Measurements from ENCODE around the gene DKKL1.
"Not testable (repeated sequence)": the region's sequence is repeated elsewhere in the genome, so short reads cannot be mapped to it uniquely, and the experiment has no call there.

Gene DKKL1

GRCh38 chr19:49364083-49364737 lies 533 bp downstream of the DKKL1 start:
- DNase-seq = no peak

- DNase-seq = no peak
Observed at GRCh38 chr19:49366110-49366509, 2.4 kb downstream of the DKKL1 start.

GRCh38 chr19:49368711-49369358 lies 5.2 kb downstream of the DKKL1 start:
- DNase-seq = no peak

GRCh38 chr19:49371184-49371583 lies 7.5 kb downstream of the DKKL1 start:
- DNase-seq = no peak

GRCh38 chr19:49373174-49373573 lies 9.5 kb downstream of the DKKL1 start:
- DNase-seq = not testable (repeated sequence)

GRCh38 chr19:49374665-49375434 lies 11.2 kb downstream of the DKKL1 start:
- no peak for DNase-seq

GRCh38 chr19:49378512-49378911 lies 14.8 kb downstream of the DKKL1 start:
- DNase-seq = no peak

GRCh38 chr19:49380391-49380790 lies 16.7 kb downstream of the DKKL1 start:
- DNase-seq = no peak

- no peak for DNase-seq
Observed at GRCh38 chr19:49382639-49383038, 19.0 kb downstream of the DKKL1 start.

GRCh38 chr19:49383599-49383998 lies 19.9 kb downstream of the DKKL1 start:
- DNase-seq = no peak

- DNase-seq = no peak
Observed at GRCh38 chr19:49387936-49388372, 24.3 kb downstream of the DKKL1 start, which contains the start of gene KASH5. Gene KASH5, plus strand, starts transcription at chr19:49388249. Its CDS starts 2,635 bp downstream, at chr19:49390884.

- DNase-seq = no peak
Observed at GRCh38 chr19:49389406-49389805, 25.7 kb downstream of the DKKL1 start.

- DNase-seq = no peak
Observed at GRCh38 chr19:49390131-49390928, 26.7 kb downstream of the DKKL1 start.

GRCh38 chr19:49390929-49391359 lies 27.3 kb downstream of the DKKL1 start:
- DNase-seq = no peak

GRCh38 chr19:49391581-49392399 lies 28.1 kb downstream of the DKKL1 start:
- DNase-seq = peak; percentile 70

- no peak for DNase-seq
Observed at GRCh38 chr19:49393881-49394280, 30.2 kb downstream of the DKKL1 start.

GRCh38 chr19:49395581-49396407 lies 32.1 kb downstream of the DKKL1 start:
- DNase-seq = no peak

GRCh38 chr19:49396738-49397505 lies 33.2 kb downstream of the DKKL1 start:
- no peak for DNase-seq

- no peak for DNase-seq
Observed at GRCh38 chr19:49398001-49398615, 34.4 kb downstream of the DKKL1 start.

- no peak for DNase-seq
Observed at GRCh38 chr19:49398931-49399330, 35.3 kb downstream of the DKKL1 start.
